Esophagus (tissue), 2 donors: ENCODE results near the gene CHST9. TPM values are rescaled to one million over a fixed set of nuclear protein-coding genes. Genes with fewer than 3 reads are reported as not detected.
"Not testable (repeated sequence)": the region's sequence is repeated elsewhere in the genome, so short reads cannot be mapped to it uniquely, and the experiment has no call there.

Experiments
- H3K27ac ChIP-seq, 2 donors: one replicate each; pipeline ENCODE4 v1.5.1; 2013; ENCODE audit warnings: low read depth in 2 of 2, mild to moderate bottlenecking in 2 of 2, inconsistent platforms in 1 of 2, low read length in 1 of 2, moderate library complexity in 1 of 2
- H3K27me3 ChIP-seq, 2 donors: one replicate each; pipeline ENCODE4 v1.6.1; 2013; ENCODE audit warnings: low read length in 2 of 2, control low read depth in 1 of 2, mild to moderate bottlenecking in 1 of 2; ENCODE audit not compliant: insufficient read depth in 2 of 2, control insufficient read depth in 1 of 2
- H3K36me3 ChIP-seq, 2 donors: one replicate each; pipeline ENCODE4 v1.6.1; 2013; ENCODE audit warnings: low read length in 1 of 2; ENCODE audit not compliant: control insufficient read depth in 2 of 2, insufficient read depth in 2 of 2
- H3K4me1 ChIP-seq, 2 donors: one replicate each; pipeline ENCODE4 v1.6.1; 2013; ENCODE audit warnings: low read length in 1 of 2; ENCODE audit not compliant: control insufficient read depth in 2 of 2, insufficient read depth in 2 of 2
- H3K4me3 ChIP-seq, 2 donors: one replicate each; pipeline ENCODE4 v1.5.1; 2013; ENCODE audit warnings: low read length in 2 of 2, mild to moderate bottlenecking in 2 of 2, low read depth in 1 of 2, moderate library complexity in 1 of 2
- H3K9me3 ChIP-seq, 2 donors: one replicate each; pipeline ENCODE4 v1.6.1; 2013; ENCODE audit warnings: mild to moderate bottlenecking in 2 of 2, low read depth in 1 of 2, low read length in 1 of 2, moderate library complexity in 1 of 2; ENCODE audit not compliant: control insufficient read depth in 2 of 2, insufficient read depth in 1 of 2
- WGBS, 2 donors: extraction: QIAGEN DNeasy Blood & Tissue Kit; methylation state at CpG; one replicate each; pipeline ENCODE4 v1.1.7; 2013; 5-methylcytosine and 5-hydroxymethylcytosine counted together
- polyA plus RNA-seq, 2 donors: library from polyadenylated mRNA; stranded (reverse); fragments of 200-250 nt; gene quantifications; one replicate each; pipeline ENCODE4 v1.2.3, GENCODE V29; 2013
- donor health status: healthy with polysubstance abuse.
- donor health status: Bipolar disorder and iron deficiency.

CHST9 gene
- polyA plus RNA-seq, 2 donors: 0.26 to 0.27 TPM

DNA sequence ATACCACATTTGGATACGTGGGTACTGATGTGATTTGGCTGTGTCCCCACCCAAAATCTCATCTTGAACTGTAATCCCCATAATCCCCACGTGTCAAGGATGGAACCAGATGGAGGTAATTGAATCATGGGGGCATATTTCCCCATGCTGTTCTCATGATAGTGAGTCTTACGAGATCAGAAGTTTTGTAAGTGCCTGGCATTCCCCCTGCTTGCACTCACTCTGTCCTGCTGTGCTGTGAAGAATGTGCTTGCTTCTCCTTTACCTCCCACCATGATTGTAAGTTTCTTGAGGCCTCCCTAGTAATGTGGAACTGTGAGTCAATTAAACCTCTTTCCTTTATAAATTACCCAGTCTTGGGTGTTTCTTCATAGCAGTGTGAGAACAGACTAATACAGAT lies 70.3 kb downstream of the CHST9 start:
- Histone ChIP-seq H3K36me3 (no peaks in the 10 kb centered on the region), H3K27me3 (no peaks in the 10 kb centered on the region), H3K4me3 (no peak overlapping the region), H3K4me1 (no peaks in the 10 kb centered on the region), H3K9me3 (no peaks in the 10 kb centered on the region), H3K27ac (no peak overlapping the region)
- 62 to 71% methylated on average over 3 of the region's 3 CpGs for WGBS, 2 donors

DNA sequence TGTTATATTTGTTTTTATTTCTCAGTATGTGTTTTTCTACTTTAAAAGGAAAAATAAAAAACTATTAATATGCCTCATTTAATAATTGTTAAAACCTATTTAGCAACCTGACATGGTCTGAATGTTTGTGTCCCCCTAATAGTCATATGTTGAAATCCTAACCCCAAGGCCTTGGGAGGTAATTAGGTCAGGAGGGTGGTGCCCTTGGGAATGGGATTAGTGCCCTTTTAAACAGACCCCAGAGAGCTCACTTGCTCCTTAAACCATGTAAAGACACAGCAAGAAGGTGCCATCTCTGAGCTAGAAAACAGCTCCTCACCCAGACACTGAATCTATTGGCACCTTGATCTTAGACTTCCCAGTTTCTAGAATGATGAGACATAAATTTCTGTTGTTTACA lies 71.8 kb downstream of the CHST9 start:
- Histone ChIP-seq H3K27ac (no peak overlapping the region), H3K36me3 (no peaks in the 10 kb centered on the region), H3K9me3 (peaks cover 0 to 2% of the 10 kb centered on the region in 2 donors), H3K4me3 (no peak overlapping the region), H3K27me3 (no peaks in the 10 kb centered on the region), H3K4me1 (no peaks in the 10 kb centered on the region)

DNA sequence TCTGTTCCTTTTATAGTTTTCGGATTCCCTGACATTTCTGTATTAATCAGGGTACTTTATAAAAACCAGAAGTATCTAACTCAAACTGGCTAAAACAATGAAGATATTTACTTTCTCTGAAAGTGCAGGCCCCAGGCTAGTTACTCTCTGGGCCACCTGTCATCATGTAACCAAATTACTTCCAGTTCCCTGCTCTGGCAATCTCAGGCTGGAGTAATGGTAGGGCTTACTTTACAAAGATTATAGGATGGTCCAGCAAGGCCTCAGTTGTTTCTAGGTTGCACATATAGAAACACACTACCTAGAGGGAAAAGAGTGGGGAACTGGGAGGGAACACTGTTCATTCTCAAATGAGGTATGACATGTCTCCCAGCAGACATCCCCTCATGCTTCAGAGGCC lies 74.8 kb downstream of the CHST9 start:
- Histone ChIP-seq H3K9me3 (peaks cover 0 to 2% of the 10 kb centered on the region in 2 donors), H3K27ac (no peak overlapping the region)
- WGBS, 2 donors: 83 to 85% methylated on average over 1 of the region's 1 CpG

DNA sequence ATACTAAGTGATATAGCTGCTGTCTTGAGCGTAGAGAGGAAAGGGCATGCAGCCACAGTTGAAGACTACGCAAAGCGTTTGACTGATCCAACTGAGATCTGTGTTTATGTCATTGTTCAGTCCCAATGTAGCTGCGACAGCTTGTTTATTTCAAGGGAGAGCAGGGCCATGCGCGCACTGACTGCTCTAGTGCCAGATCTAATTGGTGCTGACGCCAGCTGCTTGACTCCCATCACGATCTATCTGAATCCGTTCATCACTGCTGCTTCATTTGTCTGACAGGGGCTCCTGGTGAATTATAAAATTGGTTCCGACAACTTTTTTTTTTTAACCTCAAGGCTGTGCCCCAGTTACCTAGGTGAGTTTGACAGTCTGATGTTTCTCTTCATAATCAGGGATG lies 75.7 kb downstream of the CHST9 start:
- H3K27me3 ChIP-seq: no peaks in the 10 kb centered on the region
- WGBS, 2 donors: 69% methylated on average over 10 of the region's 10 CpGs

More for the DNA sequence above, 74.8 kb downstream of the CHST9 start:
- H3K4me1 ChIP-seq: no peaks in the 10 kb centered on the region
- H3K27me3 ChIP-seq: no peaks in the 10 kb centered on the region
- H3K4me3 ChIP-seq: no peak overlapping the region
- no peaks in the 10 kb centered on the region for H3K36me3 ChIP-seq

DNA sequence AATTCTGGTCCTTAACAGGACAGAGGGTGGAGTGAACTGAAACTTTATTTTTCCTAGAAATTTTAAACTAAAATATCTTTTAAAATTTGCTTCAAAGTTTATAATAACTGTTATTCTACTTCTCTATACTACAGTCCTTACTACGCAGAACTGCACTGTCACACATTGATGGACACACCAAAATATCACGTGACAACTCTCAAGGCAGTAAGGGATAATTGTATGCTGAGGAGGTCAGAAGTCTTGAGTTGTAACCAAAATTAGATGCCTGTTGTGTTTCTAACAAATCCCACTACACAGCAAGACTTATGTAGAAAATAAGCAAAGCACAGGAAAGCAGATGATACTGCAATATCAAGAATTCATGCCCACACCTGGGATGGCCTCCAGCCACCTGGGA lies 76.3 kb downstream of the CHST9 start:
- H3K27me3 ChIP-seq: no peaks in the 10 kb centered on the region
- no peaks in the 10 kb centered on the region for H3K4me1 ChIP-seq
- no peak overlapping the region for H3K4me3 ChIP-seq
- peaks cover 0 to 2% of the 10 kb centered on the region in 2 donors for H3K9me3 ChIP-seq
- 82 to 87% methylated on average over 2 of the region's 2 CpGs for WGBS, 2 donors
- no peaks in the 10 kb centered on the region for H3K36me3 ChIP-seq
- H3K27ac ChIP-seq: no peak overlapping the region

More for the DNA sequence above, 75.7 kb downstream of the CHST9 start:
- no peak overlapping the region for H3K27ac ChIP-seq
- no peaks in the 10 kb centered on the region for H3K4me1 ChIP-seq
- no peaks in the 10 kb centered on the region for H3K36me3 ChIP-seq
- no peak overlapping the region for H3K4me3 ChIP-seq
- H3K9me3 ChIP-seq: peaks cover 0 to 2% of the 10 kb centered on the region in 2 donors

DNA sequence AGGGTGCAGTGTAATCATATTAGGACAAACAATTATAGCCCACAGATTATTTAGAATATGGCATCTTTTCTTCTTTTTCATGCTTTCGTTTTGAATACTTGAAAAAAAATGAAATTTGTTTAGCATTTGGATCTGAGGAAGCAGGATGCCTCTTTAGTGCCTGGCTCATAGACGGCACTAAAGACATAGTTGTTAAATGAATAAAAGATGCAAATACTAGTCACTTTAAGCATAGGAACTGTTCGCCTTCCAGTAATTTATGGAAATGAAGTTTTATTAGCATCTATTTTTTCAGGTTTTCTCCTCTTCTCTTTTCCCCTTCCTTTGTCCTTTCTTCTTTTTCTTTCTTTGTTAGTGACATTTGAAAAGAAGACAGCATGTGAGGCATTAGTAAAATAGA lies 80.4 kb downstream of the CHST9 start:
- H3K4me3 ChIP-seq: no peak overlapping the region
- H3K4me1 ChIP-seq: no peaks in the 10 kb centered on the region
- H3K27me3 ChIP-seq: no peaks in the 10 kb centered on the region
- H3K9me3 ChIP-seq: peaks cover 0 to 2% of the 10 kb centered on the region in 2 donors
- 76 to 77% methylated on average over 3 of the region's 3 CpGs for WGBS, 2 donors
- H3K27ac ChIP-seq: no peak overlapping the region
- no peaks in the 10 kb centered on the region for H3K36me3 ChIP-seq

DNA sequence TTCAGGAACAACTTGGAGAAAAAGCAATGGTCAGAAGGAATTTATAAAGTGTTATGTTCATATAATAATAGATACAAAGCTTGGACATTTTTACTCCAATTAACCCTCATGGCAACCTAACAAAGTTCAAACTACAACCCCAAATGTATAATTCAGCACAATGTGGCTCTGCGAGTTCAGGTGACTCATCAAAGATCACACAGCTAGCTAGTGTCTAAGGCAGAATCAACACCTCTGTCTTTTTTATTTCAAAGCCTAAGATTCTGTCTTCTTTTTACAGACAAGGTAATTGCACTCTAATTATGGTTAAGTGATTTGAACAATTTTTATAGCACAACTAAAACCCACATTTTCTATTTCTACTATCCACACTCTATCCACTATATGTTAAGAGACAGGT lies 90.5 kb downstream of the CHST9 start:
- no peaks in the 10 kb centered on the region for H3K4me1 ChIP-seq
- 57 to 70% methylated on average over 1 of the region's 1 CpG for WGBS, 2 donors
- no peaks in the 10 kb centered on the region for H3K9me3 ChIP-seq
- no peak overlapping the region for H3K4me3 ChIP-seq
- no peak overlapping the region for H3K27ac ChIP-seq
- no peaks in the 10 kb centered on the region for H3K36me3 ChIP-seq
- H3K27me3 ChIP-seq: no peaks in the 10 kb centered on the region

DNA sequence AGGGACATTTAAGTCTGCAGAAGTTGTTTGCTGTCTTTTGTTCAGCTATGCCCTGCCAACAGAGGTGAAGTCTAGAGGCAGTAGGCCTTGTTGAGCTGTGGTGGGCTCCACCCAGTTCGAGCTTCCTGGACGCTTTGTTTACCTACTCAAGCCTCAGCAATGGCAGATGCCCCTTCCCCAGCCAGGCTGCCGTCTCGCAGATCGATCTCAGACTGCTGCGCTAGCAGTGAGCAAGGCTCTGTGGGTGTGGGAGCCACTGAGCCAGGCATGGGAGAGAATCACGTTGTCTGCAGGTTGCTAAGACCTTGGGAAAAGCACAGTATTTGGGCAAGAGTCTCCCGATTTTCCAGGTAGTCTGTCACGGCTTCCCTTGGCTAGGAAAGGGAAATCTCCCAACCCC lies 91.8 kb downstream of the CHST9 start:
- not testable (repeated sequence) for H3K9me3 ChIP-seq, H3K27ac ChIP-seq, H3K4me3 ChIP-seq, H3K36me3 ChIP-seq, H3K4me1 ChIP-seq, H3K27me3 ChIP-seq
- 75 to 81% methylated on average over 9 of the region's 9 CpGs for WGBS, 2 donors

DNA sequence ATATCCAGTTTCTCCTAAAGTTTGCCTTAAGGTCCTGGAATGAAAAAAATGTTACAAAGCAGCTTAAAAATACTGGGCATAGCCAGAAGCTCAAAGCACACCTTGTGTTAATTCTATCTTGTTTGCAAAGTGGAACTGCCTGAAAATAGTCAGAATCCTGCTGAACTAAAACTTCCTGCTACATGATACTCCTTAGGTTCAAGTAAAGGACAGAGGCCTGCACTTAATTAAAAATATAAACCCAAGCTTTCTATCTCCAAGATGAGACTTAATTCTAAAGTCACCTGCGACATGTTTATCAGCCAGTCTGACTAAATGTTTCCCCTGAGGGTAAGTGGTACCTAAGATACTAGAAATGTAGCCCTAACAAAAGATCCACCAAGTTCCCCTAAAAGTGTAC lies 103.4 kb downstream of the CHST9 start:
- no peaks in the 10 kb centered on the region for H3K9me3 ChIP-seq
- WGBS, 2 donors: 64 to 83% methylated on average over 1 of the region's 1 CpG

DNA sequence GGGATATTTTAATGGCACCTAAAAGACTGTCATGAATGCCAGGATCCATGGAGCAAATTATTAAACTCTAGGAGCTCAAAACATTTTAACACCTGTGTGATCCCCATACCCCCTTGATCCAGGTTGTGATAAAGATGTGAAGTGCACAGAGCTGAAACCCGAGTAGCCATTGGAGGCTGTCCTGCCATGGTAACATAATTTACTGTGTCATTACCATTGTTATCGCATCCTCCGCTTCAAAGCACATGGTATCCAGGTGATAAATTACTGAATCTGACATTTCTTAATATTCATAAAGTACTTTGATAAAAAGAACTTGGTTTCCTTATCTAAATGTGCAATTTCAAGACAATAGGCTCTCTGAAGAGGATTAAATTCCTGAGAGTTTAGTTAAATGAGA lies 109.3 kb downstream of the CHST9 start:
- Histone ChIP-seq H3K27ac (no peak overlapping the region), H3K4me3 (no peak overlapping the region), H3K36me3 (no peaks in the 10 kb centered on the region), H3K27me3 (no peaks in the 10 kb centered on the region), H3K4me1 (no peaks in the 10 kb centered on the region), H3K9me3 (no peaks in the 10 kb centered on the region)
- WGBS, 2 donors: 79 to 82% methylated on average over 3 of the region's 3 CpGs

More for the DNA sequence above, 103.4 kb downstream of the CHST9 start:
- H3K27me3 ChIP-seq: no peaks in the 10 kb centered on the region
- H3K4me3 ChIP-seq: no peak overlapping the region
- no peak overlapping the region for H3K27ac ChIP-seq
- H3K36me3 ChIP-seq: no peaks in the 10 kb centered on the region
- H3K4me1 ChIP-seq: no peaks in the 10 kb centered on the region
